H1 (cell line): ENCODE measurements around the gene C19orf73. TPM values are rescaled to one million over a fixed set of nuclear protein-coding genes. Genes with fewer than 3 reads are reported as not detected.

ENCODE experiments used
- CTCF ChIA-PET: fragments of 300-600 bp; sonication (Branson Sonifier 250); formaldehyde crosslinking; loops from one replicate; lab custom pipeline; 2021; ENCODE audit not compliant: partially characterized antibody; lab: Charles Lee
- POLR2A ChIA-PET: fragments of 300-600 bp; sonication (Branson Sonifier 250); formaldehyde crosslinking; loops from one replicate; lab custom pipeline; 2021; ENCODE audit warnings: inconsistent platforms; ENCODE audit not compliant: partially characterized antibody; lab: Charles Lee
- DNase-seq, 2 experiments: peaks; one replicate each; pipeline versions ENCODE4 v3.0.0 to v3.0.0-alpha.2; 2010 to 2022; ENCODE audit warnings: low spot score in 2 of 2, low read depth in 1 of 2, mixed read lengths in 1 of 2
- FAIRE-seq: peaks from 2 replicates; lab custom pipeline; 2011; peaks lifted over from hg19 to GRCh38; lab: Jason Lieb, UNC
- H2AFZ ChIP-seq: 2 replicates; pipeline ENCODE4 v1.8.1; 2012; ENCODE audit warnings: low read length, inconsistent platforms
- H2AK5ac ChIP-seq: 2 replicates; pipeline ENCODE4 v1.6.1; 2013; ENCODE audit warnings: low read depth, low read length
- H2BK120ac ChIP-seq: replicated peaks from 2 replicates; pipeline ENCODE3; 2013; ENCODE audit warnings: low read depth, low read length, inconsistent platforms
- H2BK12ac ChIP-seq: 2 replicates; pipeline ENCODE4 v1.6.1; 2013; ENCODE audit warnings: low read depth, low read length
- H2BK15ac ChIP-seq: 2 replicates; pipeline ENCODE4 v1.6.1; 2013; ENCODE audit warnings: low read length
- H2BK20ac ChIP-seq: 2 replicates; pipeline ENCODE4 v1.6.1; 2013; ENCODE audit warnings: low read length
- H2BK5ac ChIP-seq: 2 replicates; pipeline ENCODE4 v1.6.1; 2013; ENCODE audit warnings: low read depth, low read length
- H3K14ac ChIP-seq: 2 replicates; pipeline ENCODE4 v1.6.1; 2013; ENCODE audit warnings: inconsistent platforms; ENCODE audit not compliant: insufficient read length
- H3K18ac ChIP-seq: 2 replicates; pipeline ENCODE4 v1.6.1; 2013; ENCODE audit warnings: low read length; ENCODE audit errors: extremely low read depth
- H3K23ac ChIP-seq: 2 replicates; pipeline ENCODE4 v1.6.1; 2013; ENCODE audit warnings: inconsistent platforms; ENCODE audit not compliant: insufficient read length
- H3K23me2 ChIP-seq: 2 replicates; pipeline ENCODE4 v1.6.1; 2013; ENCODE audit warnings: low read depth, low read length
- H3K27ac ChIP-seq: 2 replicates; pipeline ENCODE4 v1.6.1; 2011; ENCODE audit warnings: low read depth, low read length, inconsistent platforms
- H3K27me3 ChIP-seq, 4 experiments: replicated peaks in 1 of 4; 1 replicate in 1 of 4; 2 replicates in 3 of 4; pipeline versions ENCODE4 v1.6.1 to v1.8.1; 2011 to 2013; ENCODE audit warnings: low read length in 3 of 4, mild to moderate bottlenecking in 3 of 4, inconsistent platforms in 2 of 4, mixed read lengths in 2 of 4, moderate library complexity in 1 of 4; ENCODE audit not compliant: control insufficient read depth in 3 of 4, insufficient read depth in 3 of 4; ENCODE audit errors: extremely low read depth in 1 of 4
- H3K36me3 ChIP-seq, 4 experiments: 2 replicates each; pipeline versions ENCODE4 v1.6.1 to v1.8.1; 2011 to 2013; ENCODE audit warnings: mild to moderate bottlenecking in 4 of 4, low read length in 3 of 4, moderate library complexity in 2 of 4, control low read depth in 1 of 4, inconsistent platforms in 1 of 4; ENCODE audit not compliant: insufficient read depth in 4 of 4, control insufficient read depth in 2 of 4
- H3K4ac ChIP-seq: replicated peaks from 2 replicates; pipeline ENCODE3; 2013; ENCODE audit warnings: low read length, low read depth, mixed read lengths, inconsistent platforms; ENCODE audit not compliant: insufficient read length
- H3K4me1 ChIP-seq, 4 experiments: replicated peaks in 1 of 4; 1 replicate in 1 of 4; 2 replicates in 3 of 4; pipeline versions ENCODE4 v1.6.1 to v1.8.1; 2011 to 2013; ENCODE audit warnings: low read length in 3 of 4, inconsistent platforms in 2 of 4, mixed read lengths in 1 of 4; ENCODE audit not compliant: insufficient read depth in 4 of 4, control insufficient read depth in 3 of 4
- H3K4me2 ChIP-seq, 2 experiments: 2 replicates each; pipeline versions ENCODE4 v1.6.1 to v1.8.1; 2011 to 2013; ENCODE audit warnings: low read depth in 2 of 2, low read length in 2 of 2, control low read depth in 1 of 2, inconsistent platforms in 1 of 2, mild to moderate bottlenecking in 1 of 2; ENCODE audit not compliant: insufficient read depth in 1 of 2
- H3K4me3 ChIP-seq, 4 experiments: fragments of 200-600, 300-600 bp in 1 of 4; sonication (generic), shearing (Covaris generic), sonication (Bioruptor Twin) in 1 of 4; 2 replicates each; pipeline versions ENCODE4 v1.5.1 to v1.8.1; 2011 to 2016; ENCODE audit warnings: low read length in 4 of 4, low read depth in 3 of 4, control low read depth in 2 of 4, inconsistent platforms in 2 of 4, mild to moderate bottlenecking in 2 of 4, mixed read lengths in 1 of 4, moderate library complexity in 1 of 4; ENCODE audit not compliant: insufficient read depth in 2 of 4; ENCODE audit errors: extremely low read depth in 1 of 4
- H3K56ac ChIP-seq: replicated peaks from 2 replicates; pipeline ENCODE3; 2013; ENCODE audit warnings: low read depth, mild to moderate bottlenecking, mixed read lengths, low read length, inconsistent platforms; ENCODE audit not compliant: insufficient read length
- H3K79me1 ChIP-seq: 2 replicates; pipeline ENCODE4 v1.6.1; 2013; ENCODE audit warnings: low read depth, low read length, control low read depth
- H3K79me2 ChIP-seq, 2 experiments: 2 replicates each; pipeline versions ENCODE4 v1.6.1 to v1.8.1; 2012 to 2013; ENCODE audit warnings: low read length in 2 of 2, mild to moderate bottlenecking in 2 of 2, inconsistent platforms in 1 of 2; ENCODE audit not compliant: insufficient read depth in 2 of 2, control insufficient read depth in 1 of 2
- H3K9ac ChIP-seq, 4 experiments: replicated peaks in 1 of 4; 1 replicate in 1 of 4; 2 replicates in 3 of 4; pipeline versions ENCODE4 v1.6.1 to v1.8.1; 2011 to 2013; ENCODE audit warnings: low read depth in 3 of 4, low read length in 3 of 4, control low read depth in 2 of 4, mild to moderate bottlenecking in 2 of 4, moderate library complexity in 2 of 4, inconsistent platforms in 1 of 4; ENCODE audit errors: extremely low read depth in 1 of 4
- H3K9me3 ChIP-seq, 2 experiments: 2 replicates each; pipeline versions ENCODE4 v1.6.1 to v1.8.1; 2012 to 2013; ENCODE audit warnings: mild to moderate bottlenecking in 2 of 2, moderate library complexity in 2 of 2, control low read depth in 1 of 2, inconsistent platforms in 1 of 2, low read depth in 1 of 2, low read length in 1 of 2, mixed read lengths in 1 of 2; ENCODE audit not compliant: insufficient read depth in 2 of 2
- H4K20me1 ChIP-seq, 2 experiments: replicated peaks in 1 of 2; 2 replicates each; pipeline versions ENCODE3 to v1.8.1; 2011 to 2013; ENCODE audit warnings: inconsistent platforms in 2 of 2, low read length in 2 of 2, mild to moderate bottlenecking in 1 of 2; ENCODE audit not compliant: insufficient read depth in 2 of 2, control insufficient read depth in 1 of 2
- H4K5ac ChIP-seq: 2 replicates; pipeline ENCODE4 v1.6.1; 2013; ENCODE audit warnings: low read length, low read depth, mixed read lengths, inconsistent platforms; ENCODE audit not compliant: insufficient read length
- H4K8ac ChIP-seq: 2 replicates; pipeline ENCODE4 v1.8.0; 2013; ENCODE audit warnings: mild to moderate bottlenecking, moderate library complexity, low read length, inconsistent platforms; ENCODE audit not compliant: insufficient read depth; ENCODE audit errors: extremely low read depth
- H4K91ac ChIP-seq: replicated peaks from 2 replicates; pipeline ENCODE3; 2013; ENCODE audit warnings: low read length, mixed read lengths, inconsistent platforms; ENCODE audit not compliant: insufficient read length
- ASH2L ChIP-seq: fragments of 200-600, 300-600 bp; sonication (generic); IDR thresholded peaks from one replicate; pipeline ENCODE4 v1.7.1; 2017; ENCODE audit warnings: low read length
- BCL11A ChIP-seq, 2 experiments: IDR thresholded peaks; one replicate each; pipeline ENCODE4 v1.6.1; 2011; ENCODE audit warnings: low read depth in 2 of 2, low read length in 2 of 2, mild to moderate bottlenecking in 2 of 2
- CBX8 ChIP-seq: fragments of 300-800, 300-1000 bp; sonication (generic); IDR thresholded peaks from 2 replicates; pipeline ENCODE4 v1.7.1; 2016; ENCODE audit warnings: low read depth, low read length, borderline replicate concordance
- CHD2 ChIP-seq: IDR thresholded peaks from 2 replicates; pipeline ENCODE4 v1.6.1; 2012; ENCODE audit warnings: low read length, improper control_type of control experiment
- GABPA ChIP-seq: IDR thresholded peaks from 2 replicates; pipeline ENCODE4 v1.6.1; 2011; ENCODE audit warnings: mild to moderate bottlenecking, low read length, moderate library complexity, borderline replicate concordance; ENCODE audit not compliant: insufficient read depth
- HDAC6 ChIP-seq: IDR thresholded peaks from one replicate; pipeline ENCODE4 v1.7.1; 2012; ENCODE audit warnings: low read depth, mild to moderate bottlenecking, inconsistent platforms, low read length, moderate library complexity
- KDM4A ChIP-seq: IDR thresholded peaks from one replicate; pipeline ENCODE4 v1.7.1; 2012; ENCODE audit warnings: low read depth, mild to moderate bottlenecking, moderate library complexity, low read length, inconsistent platforms; ENCODE audit not compliant: severe bottlenecking
- POLR2A ChIP-seq, 2 experiments: IDR thresholded peaks; 1 replicate in 1 of 2; 2 replicates in 1 of 2; pipeline ENCODE4 v1.6.1; 2011; ENCODE audit warnings: low read depth in 2 of 2, low read length in 2 of 2, mild to moderate bottlenecking in 2 of 2; ENCODE audit errors: control extremely low read depth in 1 of 2
- POLR2AphosphoS5 ChIP-seq: IDR thresholded peaks from 2 replicates; pipeline ENCODE4 v1.6.1; 2011; ENCODE audit warnings: low read depth, low read length
- SIX5 ChIP-seq: IDR thresholded peaks from 2 replicates; pipeline ENCODE4 v1.6.1; 2011; ENCODE audit warnings: mild to moderate bottlenecking, low read depth, low read length
- TEAD4 ChIP-seq: IDR thresholded peaks from 2 replicates; pipeline ENCODE4 v1.6.1; 2012; ENCODE audit warnings: low read depth, low read length, inconsistent platforms, mixed read lengths
- ZNF274 ChIP-seq: IDR thresholded peaks from 2 replicates; pipeline ENCODE4 v1.7.0; 2012; ENCODE audit warnings: low read length, borderline replicate concordance; ENCODE audit errors: extremely low read depth
- WGBS, 2 experiments: shearing (Covaris generic) in 1 of 2; methylation state at CpG; one replicate each; pipeline versions ENCODE4 v1.1.6 to v1.1.7; 2013 to 2015; ENCODE audit warnings: low lambda C conversion rate in 2 of 2, mixed read lengths in 2 of 2, inconsistent platforms in 1 of 2, low coverage in 1 of 2, missing lambda C conversion rate in 1 of 2; ENCODE audit not compliant: insufficient replicate concordance in 2 of 2, insufficient coverage in 1 of 2, insufficient read length in 1 of 2; ENCODE audit errors: extremely low coverage in 1 of 2, missing lambda C conversion rate in 1 of 2; 5-methylcytosine and 5-hydroxymethylcytosine counted together
- polyA plus RNA-seq, 7 experiments: library from polyadenylated mRNA; depleted of rRNA in 3 of 7; stranded (reverse) in 5 of 7; unstranded in 2 of 7; fragments of >200 nt in 5 of 7; fragments of 200-250 nt in 2 of 7; gene quantifications; 1 replicate in 5 of 7; 2 replicates in 1 of 7; 4 replicates in 1 of 7; pipeline versions ENCODE4 v1.2.1 to v1.2.3, GENCODE V29; 2011 to 2013; ENCODE audit warnings: missing spikeins in 2 of 7, mixed read lengths in 2 of 7
- total RNA-seq: library from RNA; stranded (reverse); fragmentation: NEBNext Ultra II Directional; extraction: Animal tissue kit (Norgen Biotek cat#: 25700); gene quantifications from 2 replicates; pipeline ENCODE4 v1.2.1, GENCODE V29; 2021

Gene C19orf73
- total and polyA plus RNA-seq, 2 of the 8 experiments (the other 6 are each of a cell fraction or from before 2014, with no cell fraction given) = 2.5 to 4.6 TPM

- Histone ChIP-seq H3K4me2 (no peak overlapping the region), H3K79me1 (peaks cover 17% of the 10 kb centered on the region), H3K23me2 (no peaks in the 10 kb centered on the region), H4K20me1 (peaks cover 27 to 36% of the 10 kb centered on the region in 2 experiments), H3K4ac (no peak overlapping the region), H2BK120ac (no peak overlapping the region), H2BK12ac (no peak overlapping the region), H3K9ac (no peak overlapping the region), H3K9me3 (no peaks in the 10 kb centered on the region), H2BK20ac (no peak overlapping the region), H3K27ac (no peak overlapping the region), H3K27me3 (no peaks in the 10 kb centered on the region), H3K4me1 (no peaks in the 10 kb centered on the region), H2BK15ac (no peak overlapping the region), H2BK5ac (no peak overlapping the region; the same call in 1 of the 2 replicates), H2AK5ac (no peak overlapping the region), H3K4me3 (no peak overlapping the region), H3K79me2 (peaks cover 5 to 54% of the 10 kb centered on the region in 2 experiments), H4K91ac (no peak overlapping the region), H4K8ac (no peak overlapping the region), H2AFZ (no peak overlapping the region), H3K23ac (no peak overlapping the region), H4K5ac (no peak overlapping the region), H3K18ac (no peak overlapping the region), H3K14ac (no peak overlapping the region), H3K36me3 (peaks cover 40 to 66% (median 59%) of the 10 kb centered on the region in 4 experiments), H3K56ac (no peak overlapping the region)
- ChIA-PET CTCF (interaction anchor here (0.5 to 2.2 kb wide), 11 partner anchors 10 to 358 kb away, joined by 5 to 9 read pairs (median 7); partner anchors contain the start of genes ALDH16A1 and LIN7B), POLR2A (interaction anchor here (0.7 to 10.1 kb wide), 14 partner anchors 7 to 133 kb away, joined by 3 to 67 read pairs (median 3); partner anchors contain the start of gene LIN7B)
- WGBS, 2 experiments = 93% methylated on average over 23 of the region's 23 CpGs; no CpG with 5 or more reads in 1 of the 2 experiments
- FAIRE-seq (no peak), DNase-seq (no peak)
- TF ChIP-seq ZNF274 = no peak
- TF ChIP-seq KDM4A = no peak
- peak; percentile 50; the same call in 1 of the 2 replicates for TF ChIP-seq POLR2AphosphoS5
- no peak for TF ChIP-seq GABPA
- TF ChIP-seq HDAC6 = no peak
- no peak for TF ChIP-seq BCL11A (IDR thresholded peaks at IDR 0.05; ENCODE audit: low read depth in 2 of 2, low read length in 2 of 2)
- TF ChIP-seq SIX5 = no peak
- TF ChIP-seq CHD2 = no peak
- peak; percentile 36 to 44; a peak in 2 of 3 replicates for TF ChIP-seq POLR2A (IDR thresholded peaks at IDR 0.05; ENCODE audit: control extremely low read depth in 1 of 2, low read depth in 2 of 2, low read length in 2 of 2)
- no peak for TF ChIP-seq ASH2L
- TF ChIP-seq CBX8 = no peak
- TF ChIP-seq TEAD4 = no peak
Observed at GRCh38 chr19:49094505-49095482, 24.1 kb downstream of the C19orf73 start.
